Measurements from ENCODE around the gene PLXNA2.

PLXNA2 gene

GRCh38 chr1:208160259-208160819 lies 83.8 kb downstream of the PLXNA2 start:
- no peak for DNase-seq

GRCh38 chr1:208159555-208160258 lies 84.5 kb downstream of the PLXNA2 start:
- no peak for DNase-seq

- DNase-seq: no peak
Measured at GRCh38 chr1:208158640-208159554, 85.3 kb downstream of the PLXNA2 start.

GRCh38 chr1:208157769-208158168 lies 86.4 kb downstream of the PLXNA2 start:
- no peak for DNase-seq

- DNase-seq: no peak
Measured at GRCh38 chr1:208156741-208157140, 87.4 kb downstream of the PLXNA2 start.

GRCh38 chr1:208156310-208156709 lies 87.9 kb downstream of the PLXNA2 start:
- DNase-seq: no peak

- DNase-seq: no peak
Measured at GRCh38 chr1:208154679-208155642, 89.2 kb downstream of the PLXNA2 start.

- DNase-seq: no peak
Measured at GRCh38 chr1:208154040-208154439, 90.1 kb downstream of the PLXNA2 start.

- no peak for DNase-seq
Measured at GRCh38 chr1:208153386-208153785, 90.8 kb downstream of the PLXNA2 start.

GRCh38 chr1:208151728-208152598 lies 92.2 kb downstream of the PLXNA2 start:
- no peak for DNase-seq

GRCh38 chr1:208150833-208151458 lies 93.2 kb downstream of the PLXNA2 start:
- DNase-seq: no peak

GRCh38 chr1:208149776-208150514 lies 94.2 kb downstream of the PLXNA2 start:
- DNase-seq: no peak

GRCh38 chr1:208149213-208149612 lies 95.0 kb downstream of the PLXNA2 start:
- no peak for DNase-seq

- no peak for DNase-seq
Measured at GRCh38 chr1:208148380-208148779, 95.8 kb downstream of the PLXNA2 start.

- no peak for DNase-seq
Measured at GRCh38 chr1:208146650-208147049, 97.5 kb downstream of the PLXNA2 start.

- DNase-seq: no peak
Measured at GRCh38 chr1:208145167-208145566, 99.0 kb downstream of the PLXNA2 start.

- no peak for DNase-seq
Measured at GRCh38 chr1:208142590-208143382, 101.4 kb downstream of the PLXNA2 start.

- no peak for DNase-seq
Measured at GRCh38 chr1:208141610-208142192, 102.5 kb downstream of the PLXNA2 start.

- no peak for DNase-seq
Measured at GRCh38 chr1:208139434-208140045, 104.6 kb downstream of the PLXNA2 start.
